Activated T-helper 1 cell treated with anti-CD3 and anti-CD28 coated beads, Interleukin-2, amount 50 U/mL, for 16 hours (primary cell): Measurements from ENCODE around the gene KCTD2.
"Not testable (repeated sequence)": the region's sequence is repeated elsewhere in the genome, so short reads cannot be mapped to it uniquely, and the experiment has no call there.

Experiments
- DNase-seq, 2 donors: peaks; one replicate each; pipeline ENCODE4 v3.0.0-alpha.2; 2020; ENCODE audit warnings: low read depth in 1 of 2, low spot score in 1 of 2

KCTD2 gene, protein sequence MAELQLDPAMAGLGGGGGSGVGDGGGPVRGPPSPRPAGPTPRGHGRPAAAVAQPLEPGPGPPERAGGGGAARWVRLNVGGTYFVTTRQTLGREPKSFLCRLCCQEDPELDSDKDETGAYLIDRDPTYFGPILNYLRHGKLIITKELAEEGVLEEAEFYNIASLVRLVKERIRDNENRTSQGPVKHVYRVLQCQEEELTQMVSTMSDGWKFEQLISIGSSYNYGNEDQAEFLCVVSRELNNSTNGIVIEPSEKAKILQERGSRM

DNA sequence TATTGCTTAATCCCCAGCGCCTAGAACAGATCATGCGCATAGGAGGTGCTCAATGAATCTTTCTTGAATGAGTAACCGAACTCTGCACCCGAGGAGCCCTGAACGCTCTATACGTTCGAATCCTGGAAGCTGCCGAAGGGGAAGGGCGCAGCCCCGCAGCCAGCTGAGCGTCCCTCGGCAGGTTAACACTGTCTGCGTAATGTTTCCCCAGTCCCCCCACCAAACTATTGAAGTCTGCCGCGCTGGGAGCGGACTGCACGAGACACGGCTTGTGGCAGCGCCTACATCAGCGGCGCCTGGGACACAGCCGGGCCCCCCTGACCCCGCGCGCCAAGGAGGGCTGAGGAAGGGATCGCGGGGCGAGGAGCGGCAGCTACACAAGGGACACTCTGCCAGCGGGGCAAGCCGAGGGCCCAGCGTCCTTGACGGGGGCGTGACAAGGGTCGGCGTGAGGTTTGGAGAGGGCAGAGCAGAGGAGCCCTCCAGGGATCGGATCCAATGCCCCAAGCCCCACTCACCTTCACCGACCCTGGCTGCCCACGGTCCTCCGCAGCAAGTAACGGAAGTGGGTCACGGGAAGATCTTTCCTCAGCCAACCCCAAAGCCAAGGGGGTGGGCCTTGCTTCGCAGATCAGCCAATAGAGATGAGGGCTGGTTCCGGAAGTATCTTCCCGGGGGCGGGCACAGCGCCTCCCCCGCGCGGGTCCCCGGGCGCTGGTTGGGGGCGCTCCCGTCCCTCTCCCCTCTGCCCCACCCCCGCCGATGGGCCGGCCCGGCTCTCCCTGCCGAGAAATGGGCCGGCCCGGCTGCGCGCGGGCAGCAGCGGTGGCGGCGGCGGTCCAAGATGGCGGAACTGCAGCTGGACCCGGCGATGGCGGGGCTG, at the start of gene KCTD2, which contains the start of gene ATP5PD:
TSS of gene KCTD2 (plus strand) at position 819 of the 883 bp plus-strand sequence. CDS start at position 845, 26 bp downstream.
TSS of gene ATP5PD (minus strand) at position 563 of the 883 bp plus-strand sequence. CDS start 4,319 bp downstream, outside the sequence.
- peak; percentile 80 to 94 for DNase-seq

- no peak for DNase-seq
Observed at GRCh38 chr17:74998783-74999182, 48.2 kb upstream of the KCTD2 start.

DNA sequence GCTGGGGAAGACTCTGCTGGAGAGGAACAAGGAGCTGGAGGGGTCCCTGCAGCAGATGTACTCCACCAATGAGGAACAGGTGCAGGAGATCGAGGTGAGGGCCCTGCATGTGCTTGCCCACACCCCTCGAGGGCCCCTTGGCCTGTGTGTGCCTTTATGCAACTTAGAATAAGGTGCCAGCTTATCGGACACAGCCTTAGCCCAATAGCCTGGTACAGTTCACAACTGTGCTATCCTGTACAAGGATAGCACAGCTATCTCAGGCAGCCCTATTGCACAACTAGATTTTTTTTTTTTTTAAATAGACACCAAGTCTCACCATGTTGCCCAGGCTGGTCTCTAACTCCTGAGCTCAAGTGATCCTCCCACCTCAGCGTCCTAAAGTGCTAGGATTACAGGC, 47.5 kb upstream of the KCTD2 start:
- DNase-seq: no peak

GRCh38 chr17:75001915-75002843, 44.8 kb upstream of the KCTD2 start:
- no peak for DNase-seq

GRCh38 chr17:75003070-75003956, 43.7 kb upstream of the KCTD2 start:
- no peak for DNase-seq

- DNase-seq: no peak
Observed at GRCh38 chr17:75003957-75004355, 43.1 kb upstream of the KCTD2 start.

GRCh38 chr17:75004371-75004770, 42.7 kb upstream of the KCTD2 start:
- no peak for DNase-seq

DNA sequence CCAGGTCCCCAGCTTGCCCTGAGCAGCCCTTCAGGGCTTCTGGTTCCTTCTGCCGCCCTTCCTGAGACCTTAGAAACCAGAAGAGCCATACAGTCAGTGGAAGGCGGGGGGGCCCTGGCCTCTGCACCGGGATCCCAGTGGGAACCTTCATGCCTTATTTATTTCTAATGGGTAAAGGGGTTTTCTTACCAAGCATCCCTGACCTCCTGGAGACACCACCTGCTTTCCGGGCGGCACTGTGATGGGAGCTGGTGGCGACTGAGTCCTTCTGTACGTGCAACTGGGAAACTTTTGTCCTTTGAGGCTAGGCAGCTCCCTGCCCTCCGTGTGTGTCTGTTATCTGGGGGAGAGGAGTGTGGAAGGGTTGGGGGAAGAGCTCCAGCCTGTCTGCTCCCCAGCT, 41.7 kb upstream of the KCTD2 start:
- no peak for DNase-seq

GRCh38 chr17:75006084-75006483, 40.9 kb upstream of the KCTD2 start:
- DNase-seq: not testable (repeated sequence)

DNA sequence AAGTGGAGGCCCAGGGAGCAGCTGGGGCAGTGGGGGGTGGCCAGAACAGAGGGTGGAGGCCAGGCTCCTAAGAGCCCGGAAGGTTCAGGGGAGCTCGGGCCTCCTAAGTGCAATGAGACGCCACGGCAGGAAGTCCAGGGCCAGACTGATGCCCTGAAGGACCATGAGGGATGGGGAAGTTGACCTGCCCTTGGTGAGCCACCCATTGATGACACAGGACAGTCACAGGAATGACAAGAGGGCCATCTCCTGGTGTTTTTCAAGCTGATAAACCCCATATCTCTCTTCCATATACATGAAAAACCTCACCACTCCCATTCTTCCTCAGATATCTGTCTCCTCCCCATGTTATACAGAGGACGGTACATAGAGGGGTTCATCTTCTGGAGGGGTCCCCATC, 40.4 kb upstream of the KCTD2 start:
- no peak for DNase-seq

DNA sequence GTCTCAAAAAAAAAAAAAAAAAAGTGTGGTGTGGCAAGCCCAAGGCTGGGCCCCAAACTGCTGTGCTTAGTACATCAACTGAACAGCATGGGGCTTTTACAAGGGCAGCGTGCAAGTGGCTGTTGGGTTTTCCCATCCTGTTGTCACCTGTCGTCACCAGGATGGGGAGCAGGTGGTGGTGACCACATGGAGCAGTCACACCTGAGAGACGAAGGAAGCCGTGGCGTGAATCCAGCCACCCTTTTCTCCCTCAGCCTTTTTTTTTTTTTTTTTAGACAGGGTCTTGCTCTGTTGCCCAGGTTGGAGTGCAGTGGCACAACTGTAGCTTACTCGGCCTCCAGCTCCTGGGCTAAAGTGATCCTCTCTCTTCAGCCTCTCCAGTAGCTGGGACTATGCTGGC, 38.7 kb upstream of the KCTD2 start:
- DNase-seq: no peak

DNA sequence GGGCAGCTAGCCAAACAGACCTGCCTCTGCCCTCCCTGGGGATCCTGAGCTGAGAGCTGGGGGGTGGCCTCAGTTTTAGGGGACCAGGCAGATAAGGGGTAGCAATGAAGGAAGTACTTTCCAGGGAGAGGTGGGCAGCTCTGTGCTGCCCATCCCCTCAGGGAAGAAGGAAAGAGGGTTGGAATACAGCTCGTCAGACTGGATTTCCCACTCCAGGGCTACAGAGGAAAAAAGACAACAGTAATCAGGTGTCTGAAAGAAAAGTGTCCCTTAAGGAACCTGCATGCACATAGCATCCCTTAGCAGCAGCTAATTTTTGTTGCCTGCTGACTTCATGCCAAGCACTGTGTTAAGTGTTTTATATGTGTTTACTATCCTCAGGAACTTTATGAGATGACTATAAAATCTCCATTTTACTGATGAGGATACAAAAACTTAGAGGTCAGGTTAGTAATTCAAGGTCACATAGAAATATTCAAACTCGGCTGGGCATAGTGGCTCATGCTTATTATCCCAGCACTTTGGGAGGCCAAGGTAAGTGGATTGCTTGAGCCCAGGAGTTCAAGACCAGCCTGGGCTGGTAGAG, 37.8 kb upstream of the KCTD2 start:
- no peak for DNase-seq

DNA sequence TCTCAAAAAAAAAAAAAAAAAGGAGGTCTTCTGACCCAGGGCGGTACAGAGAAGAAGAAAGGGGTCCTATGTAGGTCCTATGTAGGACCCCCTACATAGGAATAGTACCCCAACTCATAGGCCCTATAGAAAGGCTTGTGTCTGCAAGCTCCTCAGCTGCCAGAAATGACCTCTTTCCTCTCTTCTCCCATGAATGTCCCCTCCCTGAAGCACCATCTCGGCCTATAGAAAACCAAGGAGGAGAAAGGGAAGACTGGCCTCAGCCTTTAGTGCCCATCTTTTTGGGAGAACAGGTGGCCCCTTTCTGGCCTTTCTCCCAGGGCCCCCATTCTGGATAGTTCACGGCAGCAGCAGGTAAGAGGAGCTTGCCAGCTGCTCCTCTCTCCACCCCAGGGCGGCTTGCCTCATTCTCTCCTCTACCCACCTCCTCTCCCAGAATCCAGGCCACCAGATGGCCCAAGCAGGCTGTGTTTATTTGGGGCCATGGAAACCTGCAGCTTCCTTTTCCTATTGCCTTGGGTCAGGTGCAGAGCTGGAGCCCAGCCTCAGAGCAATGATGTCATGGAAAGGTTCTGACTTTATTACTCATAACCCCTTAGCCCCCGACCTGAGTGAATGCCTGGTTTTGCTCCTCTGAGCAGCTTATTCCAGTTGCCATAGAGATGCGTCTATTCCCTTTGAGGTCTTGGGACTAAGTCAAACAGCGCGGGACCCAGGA, 36.2 kb upstream of the KCTD2 start:
- no peak for DNase-seq

GRCh38 chr17:75011401-75012095, 35.5 kb upstream of the KCTD2 start:
- no peak for DNase-seq

GRCh38 chr17:75012096-75012345, 35.0 kb upstream of the KCTD2 start:
- DNase-seq: no peak

DNA sequence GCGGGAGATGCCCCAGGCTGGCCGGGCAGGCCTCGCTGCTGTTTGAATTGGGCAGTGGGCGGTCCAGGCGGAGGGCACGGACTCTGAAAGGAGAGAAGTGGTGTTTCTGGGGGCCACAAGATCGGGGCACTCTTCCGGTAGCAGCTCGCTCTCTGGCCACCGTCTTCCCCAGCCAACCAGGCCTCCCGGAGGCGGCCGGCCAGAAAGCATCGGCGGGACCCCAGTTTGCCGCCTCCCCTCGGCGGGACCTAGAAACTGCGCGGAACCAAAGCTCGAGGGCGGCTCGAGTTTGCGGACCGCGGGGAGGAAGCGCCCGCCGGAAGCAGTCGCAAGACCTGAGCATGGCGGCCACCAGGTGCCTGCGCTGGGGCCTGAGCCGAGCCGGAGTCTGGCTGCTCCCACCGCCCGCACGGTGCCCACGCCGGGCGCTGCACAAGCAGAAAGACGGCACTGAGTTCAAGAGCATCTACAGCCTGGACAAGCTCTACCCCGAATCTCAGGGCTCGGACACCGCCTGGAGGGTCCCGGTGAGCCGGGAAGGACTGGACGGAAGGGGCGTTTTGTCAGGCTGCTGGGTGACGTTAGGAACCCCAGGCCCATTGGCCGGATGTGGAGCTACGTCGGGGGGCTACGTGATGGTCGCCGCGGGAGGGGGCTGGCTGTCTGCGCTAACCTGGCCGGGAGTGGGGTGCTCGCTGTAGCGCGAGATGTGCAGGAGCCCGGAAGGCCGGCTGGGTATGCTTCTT, 34.5 kb upstream of the KCTD2 start, which contains the start of gene MRPL58:
TSS of gene MRPL58 (plus strand) at position 325 of the 746 bp plus-strand sequence. CDS start at position 342, 17 bp downstream.
- peak; percentile 59 to 70 for DNase-seq

- DNase-seq: no peak
Observed at GRCh38 chr17:75013092-75013559, 33.9 kb upstream of the KCTD2 start.

DNA sequence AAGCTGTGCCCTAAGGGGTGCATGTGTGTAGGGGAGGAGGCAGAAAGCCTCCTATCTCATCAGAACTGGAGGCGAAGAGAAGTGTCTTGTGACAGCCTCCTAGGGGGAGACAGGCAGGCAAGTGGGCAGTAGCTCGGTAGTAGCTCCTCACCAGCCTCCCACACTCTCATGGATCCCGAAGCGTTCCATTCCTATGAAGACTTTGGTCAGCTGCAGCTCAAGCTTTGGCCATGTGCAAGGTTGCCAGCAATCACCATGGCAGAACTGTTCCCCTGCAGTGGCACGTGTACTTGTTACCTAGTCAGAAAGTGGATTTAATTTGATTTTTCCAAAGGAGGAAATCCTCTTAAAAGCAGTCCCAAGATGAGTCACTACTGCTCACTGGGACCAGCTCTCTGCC, 27.9 kb upstream of the KCTD2 start:
- DNase-seq: no peak
